Inflammatory macrophage (primary cell): ENCODE measurements around the gene STAC.
"Not testable (repeated sequence)": the region's sequence is repeated elsewhere in the genome, so short reads cannot be mapped to it uniquely, and the experiment has no call there.

Experiments used
- DNase-seq, 2 donors: peaks; one replicate each; pipeline ENCODE4 v3.0.0-alpha.2; 2020 to 2022

The STAC gene

DNA sequence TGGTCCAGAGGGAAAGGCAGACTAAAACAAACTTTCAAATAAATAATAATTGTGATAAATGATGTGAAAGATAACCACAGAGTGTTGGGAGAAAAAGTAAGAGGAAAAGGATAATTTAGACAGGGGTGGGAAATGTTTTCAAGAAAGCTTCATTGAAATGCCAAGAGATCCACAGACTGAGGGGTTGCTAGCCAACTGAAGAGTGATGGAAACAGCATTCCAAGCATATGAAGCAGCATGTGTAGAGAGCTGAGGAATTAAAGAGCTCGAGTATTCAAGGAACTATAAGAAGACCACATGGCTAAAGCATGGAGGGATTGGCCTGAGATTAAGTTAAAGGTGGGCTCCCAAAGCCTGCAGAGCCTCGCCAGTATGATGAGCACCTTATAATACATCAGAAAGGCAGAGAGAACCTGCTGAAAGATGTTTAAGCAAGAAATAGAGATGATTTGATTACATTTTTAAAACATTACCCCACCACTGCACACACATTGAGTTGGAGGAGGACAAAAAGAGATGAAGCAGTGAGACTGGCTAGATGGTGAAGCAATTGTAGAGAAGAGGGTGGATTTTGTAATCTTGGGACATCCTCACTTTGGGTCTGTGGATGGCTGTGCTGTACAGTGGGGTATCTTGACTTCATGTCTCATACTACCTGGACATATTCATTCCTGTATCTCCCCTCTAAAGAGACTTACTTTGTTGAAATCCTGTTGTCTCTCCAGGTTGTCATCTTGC, 100.8 kb downstream of the STAC start:
- DNase-seq, result peak; percentile 35

DNA sequence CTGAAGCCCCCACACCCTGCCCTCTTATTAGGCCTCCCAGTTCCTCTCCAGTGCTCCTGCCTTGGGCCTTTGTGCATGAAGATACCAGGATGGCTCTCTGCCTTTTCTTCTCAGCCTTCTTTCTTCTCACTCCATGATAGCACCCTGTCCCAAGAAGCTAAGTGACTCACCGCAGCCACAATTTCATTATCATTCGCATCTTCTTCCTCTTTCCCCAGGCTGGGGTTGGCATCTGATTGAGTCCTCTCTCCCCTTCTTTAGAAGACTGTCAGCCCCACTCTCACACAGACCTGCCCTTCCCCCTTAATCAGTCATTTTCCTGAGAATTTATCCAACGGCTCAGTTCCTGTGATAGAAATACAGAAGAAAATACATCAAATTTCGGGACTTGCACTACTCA, 102.0 kb downstream of the STAC start:
- DNase-seq, result peak; percentile 78 to 87

DNA sequence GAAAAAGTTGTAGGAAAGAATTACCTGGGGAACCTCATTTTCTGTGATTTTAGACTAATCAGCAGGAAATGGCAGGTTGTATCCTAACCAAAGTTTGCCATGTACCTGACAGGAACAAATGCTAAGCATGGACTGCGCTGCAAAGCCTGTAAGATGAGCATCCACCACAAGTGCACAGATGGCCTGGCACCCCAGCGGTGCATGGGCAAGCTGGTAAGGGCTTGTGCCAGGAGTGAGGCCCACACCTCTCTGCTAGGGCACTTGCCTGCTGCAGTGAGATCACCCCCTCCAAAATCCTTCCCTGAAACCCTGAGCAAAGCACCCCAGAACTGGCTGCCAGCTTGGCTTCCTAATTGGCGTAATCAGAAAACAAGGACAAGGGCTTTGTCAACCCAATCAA, 102.6 kb downstream of the STAC start:
- no peak for DNase-seq

DNA sequence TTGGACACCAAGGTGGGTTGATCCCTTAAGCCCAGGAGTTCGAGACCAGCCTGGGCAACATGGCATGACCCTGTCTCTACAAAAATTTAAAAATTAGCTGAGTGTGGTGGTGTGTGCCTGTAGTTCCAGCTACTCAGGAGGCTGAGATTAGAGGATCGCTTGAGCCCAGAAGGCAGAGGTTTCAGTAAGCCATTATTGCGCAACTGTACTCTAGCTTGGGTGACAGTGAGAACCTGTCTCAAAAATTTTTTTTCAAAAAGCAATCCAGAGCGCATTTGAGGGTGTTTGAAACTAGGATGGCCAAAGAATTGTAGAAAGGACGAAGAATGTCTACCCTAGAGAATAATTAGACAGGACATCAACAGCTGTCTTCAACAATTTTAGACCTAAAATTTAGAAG, 103.4 kb downstream of the STAC start:
- no peak for DNase-seq

- no peak for DNase-seq
Observed at GRCh38 chr3:36484386-36484785, 104.1 kb downstream of the STAC start.

GRCh38 chr3:36486009-36486795, 105.9 kb downstream of the STAC start:
- DNase-seq, result no peak

GRCh38 chr3:36487616-36488015, 107.3 kb downstream of the STAC start:
- DNase-seq, result no peak

DNA sequence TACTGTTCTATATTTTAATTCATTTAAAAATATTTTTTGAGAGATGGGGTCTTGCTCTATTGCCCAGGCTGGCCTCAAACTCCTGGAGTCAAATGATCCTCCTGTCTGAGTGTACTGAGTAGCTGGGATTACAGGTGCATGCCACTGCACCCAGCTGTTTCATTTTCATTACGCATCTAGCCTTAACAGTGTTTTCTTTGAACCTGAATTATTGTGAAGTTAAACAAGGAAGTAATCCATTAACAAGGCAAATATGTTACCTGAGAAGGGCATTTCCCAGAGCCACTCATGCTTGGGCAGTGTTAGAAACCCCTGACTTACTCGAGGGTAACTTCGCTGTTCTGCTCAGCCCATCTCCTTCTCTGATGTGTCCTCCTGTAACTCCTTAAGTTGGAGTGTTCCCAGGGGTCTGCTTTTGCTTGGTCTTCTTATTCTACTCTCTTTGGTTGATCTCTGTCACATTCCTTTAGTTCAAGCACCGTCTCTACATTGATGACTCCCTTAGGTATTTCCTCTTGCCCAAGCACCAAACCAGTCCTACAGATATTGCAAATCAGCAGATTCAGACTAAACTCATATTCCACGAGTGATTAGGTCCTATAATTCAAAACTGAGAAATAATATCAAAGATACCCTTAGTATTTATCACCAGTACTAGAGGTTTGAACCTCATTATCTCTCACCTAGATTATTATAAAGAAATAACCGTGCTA, 107.9 kb downstream of the STAC start:
- DNase-seq, result no peak

GRCh38 chr3:36489101-36489500, 108.8 kb downstream of the STAC start:
- DNase-seq, result no peak

DNA sequence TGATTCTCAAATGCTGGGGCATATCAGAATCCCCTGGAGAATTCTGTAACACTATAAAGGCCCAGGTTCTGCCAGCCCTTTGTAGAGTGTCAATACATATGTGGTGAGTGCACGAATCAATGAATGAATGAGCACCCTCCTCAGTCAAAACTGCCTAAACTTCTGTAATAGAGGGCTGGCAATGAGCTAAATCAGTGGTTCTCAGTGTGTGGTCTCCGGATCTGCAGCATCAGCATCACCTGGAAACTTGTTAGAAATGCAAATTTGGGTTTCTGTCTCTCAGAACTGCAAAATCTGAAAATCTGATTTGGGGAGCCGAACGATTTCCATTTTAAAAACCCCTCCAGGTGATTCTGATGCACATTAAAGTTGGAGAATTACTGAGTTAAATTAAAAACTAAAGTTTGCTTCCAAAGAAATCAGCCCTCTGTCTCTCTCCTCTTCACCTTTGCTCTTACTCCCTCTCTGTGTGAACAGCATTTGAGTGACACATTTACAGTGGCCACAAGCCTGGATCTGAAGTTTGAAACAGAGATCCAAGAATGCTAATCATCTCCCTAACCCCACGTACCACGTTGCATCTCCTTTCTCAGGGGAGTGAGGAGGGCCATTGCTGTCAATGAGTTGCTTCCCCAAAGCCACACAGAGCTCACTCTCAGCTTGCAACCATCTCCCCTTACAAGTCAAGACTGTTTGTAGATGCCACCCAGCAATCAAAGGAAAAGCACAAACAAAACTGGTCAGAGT, 109.5 kb downstream of the STAC start:
- no peak for DNase-seq

- DNase-seq, result peak; percentile 70 to 90
Observed at GRCh38 chr3:36493051-36493450, 112.7 kb downstream of the STAC start.

DNA sequence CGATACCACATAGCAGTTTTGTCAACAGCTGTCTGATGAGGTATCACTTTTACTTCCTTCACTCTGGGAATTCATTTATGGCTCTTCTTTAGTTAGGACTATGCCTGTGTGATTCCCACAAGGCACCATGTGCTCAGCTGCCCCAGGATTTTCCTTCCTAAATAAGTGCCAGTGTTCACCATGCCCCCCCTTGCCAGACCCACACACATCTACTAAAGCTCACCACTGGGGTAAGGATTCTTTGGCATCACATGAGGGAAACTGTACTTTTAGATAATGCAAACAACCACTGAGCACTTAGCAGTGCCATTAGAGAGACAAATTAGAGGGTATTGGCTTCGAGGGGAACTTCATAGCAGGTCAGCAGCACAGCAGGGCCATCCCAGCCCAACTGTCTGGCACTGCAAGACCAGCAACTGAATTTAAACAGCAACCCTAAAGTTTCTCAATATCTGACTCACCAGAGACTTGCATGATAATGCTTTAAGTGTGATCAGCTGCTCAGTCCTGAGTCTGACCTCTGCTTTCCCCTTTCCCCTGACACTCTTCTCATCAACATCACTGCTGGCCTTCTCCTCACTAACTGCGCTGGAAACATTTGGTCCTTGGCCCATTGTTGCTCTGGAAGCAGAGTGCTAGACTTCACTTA, 114.3 kb downstream of the STAC start:
- DNase-seq, result peak; percentile 95 to 97

GRCh38 chr3:36496684-36497633, 116.7 kb downstream of the STAC start:
- peak; percentile 69 to 97 for DNase-seq

DNA sequence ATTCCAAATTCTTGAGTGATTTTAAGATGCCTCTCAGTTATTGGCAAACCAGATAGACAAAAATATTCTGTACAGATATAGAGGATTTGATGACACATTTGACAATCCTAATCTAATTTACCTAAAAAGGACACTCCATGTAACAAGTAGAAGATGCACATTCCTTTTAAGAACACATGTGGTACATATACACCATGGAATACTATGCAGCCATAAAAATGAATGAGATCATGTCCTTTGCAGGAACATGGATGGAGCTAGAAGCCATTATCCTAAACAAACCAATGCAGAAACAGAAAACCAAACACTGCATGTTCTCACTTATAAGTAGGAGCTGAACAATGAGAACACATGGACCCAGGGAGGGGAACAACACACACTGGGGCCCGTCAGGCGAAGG, 119.7 kb downstream of the STAC start:
- not testable (repeated sequence) for DNase-seq

DNA sequence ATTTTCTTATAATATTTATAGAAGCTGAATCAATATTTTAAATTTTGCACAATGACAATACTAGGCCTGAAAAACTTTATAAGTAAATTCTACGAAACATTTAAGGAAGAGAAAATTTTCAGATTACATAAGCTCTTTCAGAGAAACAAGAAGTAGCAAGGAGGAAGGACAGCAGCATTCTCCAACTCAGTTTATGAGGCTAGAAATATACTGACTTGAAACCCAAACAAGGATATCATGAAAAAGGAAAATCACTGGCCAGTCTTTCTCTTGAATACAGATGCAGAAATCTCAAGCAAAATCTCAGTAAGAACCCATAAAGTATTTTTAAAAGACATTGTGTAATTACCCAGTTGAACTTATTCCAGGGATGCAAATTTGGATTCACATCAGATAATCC, 121.3 kb downstream of the STAC start:
- DNase-seq, result peak; percentile 70 to 93

GRCh38 chr3:36505393-36505792, 125.1 kb downstream of the STAC start:
- no peak for DNase-seq

DNA sequence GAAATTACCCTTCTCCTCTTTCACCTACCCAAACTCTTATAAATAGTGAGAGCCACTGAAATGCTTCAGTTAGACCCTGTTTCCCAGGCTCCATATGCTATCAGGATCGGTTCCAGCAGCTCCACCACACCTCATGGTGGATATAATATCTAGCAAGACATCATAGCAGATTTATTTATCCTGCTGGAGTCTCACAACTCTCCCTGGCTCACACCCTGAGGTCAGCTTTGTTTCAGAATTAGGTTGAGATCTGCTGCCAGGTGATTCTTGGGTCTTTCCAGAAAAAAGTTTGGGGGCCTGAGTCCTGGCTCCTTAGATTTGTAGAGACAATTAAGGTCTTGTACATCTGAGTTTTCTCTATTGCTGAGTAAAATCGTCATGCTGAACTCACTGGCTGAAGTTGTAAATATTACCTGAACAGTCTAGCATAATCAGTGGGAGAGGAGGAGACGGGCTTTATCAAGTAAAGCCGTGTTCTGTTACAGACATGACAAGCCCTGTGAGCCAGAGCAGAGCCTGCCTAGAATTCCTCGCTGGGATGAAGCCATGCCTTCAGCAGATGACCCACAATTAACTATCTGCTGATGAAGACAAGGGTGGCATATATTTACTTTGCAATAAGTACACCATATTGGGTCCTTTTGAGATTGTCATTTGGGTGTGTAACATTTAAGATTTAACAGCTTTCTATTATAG, 131.6 kb downstream of the STAC start:
- DNase-seq, result no peak

DNA sequence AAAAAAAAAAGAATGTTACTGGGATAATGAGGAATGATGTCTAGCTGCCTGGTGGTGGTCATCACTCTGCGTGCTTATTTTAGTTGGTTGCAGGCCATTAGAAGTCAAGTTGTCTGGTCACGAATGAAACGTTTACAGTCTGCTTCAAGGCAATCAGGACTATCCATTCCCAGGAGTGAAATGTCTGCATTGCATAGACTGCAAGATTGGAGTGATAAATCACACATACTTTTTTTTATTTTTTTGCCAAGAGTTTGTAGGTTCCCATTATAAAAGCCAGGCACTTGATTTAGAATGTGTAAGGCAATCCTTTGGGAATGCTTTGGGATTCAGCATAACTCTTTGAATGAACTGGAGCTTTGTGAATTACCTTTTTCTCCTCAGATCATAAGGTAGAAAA, 132.3 kb downstream of the STAC start:
- DNase-seq, result no peak

- DNase-seq, result no peak
Observed at GRCh38 chr3:36514171-36514570, 133.9 kb downstream of the STAC start.

DNA sequence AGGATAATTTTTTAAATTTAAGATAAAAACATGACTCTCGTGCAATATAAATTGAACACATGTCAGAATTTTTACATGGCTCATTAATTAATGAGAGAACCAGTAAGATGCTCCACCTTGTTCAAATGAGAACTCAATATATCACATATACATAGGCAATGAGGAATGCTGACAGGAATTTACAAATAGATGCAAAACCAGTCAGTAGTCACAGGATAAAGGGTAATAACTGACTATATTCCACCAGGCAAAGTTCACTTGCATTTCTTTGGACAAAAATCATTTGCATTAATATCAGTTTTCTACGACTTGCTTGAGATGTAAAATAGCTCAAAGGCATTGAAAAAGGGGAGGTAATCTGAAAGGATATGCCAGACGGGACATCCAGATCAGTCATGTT, 139.4 kb downstream of the STAC start:
- no peak for DNase-seq
